ENCODE data around the gene KCNAB2.
A peak's percentile ranks its signal among the peaks of the same experiment; 100 is the strongest.

Gene KCNAB2

DNA sequence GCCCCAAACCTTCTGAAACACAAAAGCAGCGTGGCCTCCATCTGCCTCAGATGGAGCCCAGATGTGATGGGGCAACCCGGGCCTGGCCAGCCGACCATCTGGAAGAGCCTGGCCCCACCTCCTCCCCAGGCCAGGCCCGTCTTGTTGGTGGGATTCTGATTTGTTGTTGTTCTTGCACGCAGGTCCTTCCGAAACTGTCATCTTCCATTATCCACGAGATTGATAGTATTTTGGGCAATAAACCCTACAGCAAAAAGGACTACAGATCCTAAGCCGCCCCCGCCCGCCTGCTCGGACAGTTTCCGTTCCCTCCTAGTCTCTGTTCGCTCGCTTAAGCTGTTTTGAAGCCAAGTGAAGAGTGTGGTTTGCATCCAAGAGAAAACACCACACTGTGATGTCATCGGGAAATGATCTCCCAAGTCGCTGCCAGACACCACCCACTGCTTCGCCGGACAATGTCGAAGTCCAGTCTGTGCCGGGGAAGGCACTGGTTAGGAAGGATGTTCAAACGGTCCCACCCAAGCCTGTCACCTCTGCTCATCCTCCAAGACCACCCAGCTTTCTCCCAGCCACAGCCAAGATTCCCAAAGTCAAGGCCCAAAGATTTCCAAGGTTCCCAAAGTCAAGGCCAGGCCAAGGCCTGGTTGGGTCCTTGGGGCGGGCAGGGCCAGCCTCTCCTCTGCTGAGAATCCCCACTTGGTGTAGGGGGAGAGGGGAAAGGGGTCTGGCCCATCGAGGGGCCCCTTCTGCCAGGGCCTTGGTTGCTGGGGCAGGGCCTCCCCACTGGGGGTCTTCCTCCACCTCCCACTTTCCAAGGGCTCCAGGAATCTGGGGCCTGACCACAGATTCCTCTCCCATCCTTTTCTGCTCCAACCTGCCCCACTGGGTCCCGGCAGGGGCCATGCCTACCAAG is 52.9 kb downstream of the KCNAB2 start:
- no peak for DNase-seq

- no peak for DNase-seq
Observed at GRCh38 chr1:6099297-6099696, 53.6 kb downstream of the KCNAB2 start.

- no peak for DNase-seq
Observed at GRCh38 chr1:6099787-6100765, 54.4 kb downstream of the KCNAB2 start.

- DNase-seq, result no peak
Observed at GRCh38 chr1:6100861-6101783, 55.4 kb downstream of the KCNAB2 start.

DNA sequence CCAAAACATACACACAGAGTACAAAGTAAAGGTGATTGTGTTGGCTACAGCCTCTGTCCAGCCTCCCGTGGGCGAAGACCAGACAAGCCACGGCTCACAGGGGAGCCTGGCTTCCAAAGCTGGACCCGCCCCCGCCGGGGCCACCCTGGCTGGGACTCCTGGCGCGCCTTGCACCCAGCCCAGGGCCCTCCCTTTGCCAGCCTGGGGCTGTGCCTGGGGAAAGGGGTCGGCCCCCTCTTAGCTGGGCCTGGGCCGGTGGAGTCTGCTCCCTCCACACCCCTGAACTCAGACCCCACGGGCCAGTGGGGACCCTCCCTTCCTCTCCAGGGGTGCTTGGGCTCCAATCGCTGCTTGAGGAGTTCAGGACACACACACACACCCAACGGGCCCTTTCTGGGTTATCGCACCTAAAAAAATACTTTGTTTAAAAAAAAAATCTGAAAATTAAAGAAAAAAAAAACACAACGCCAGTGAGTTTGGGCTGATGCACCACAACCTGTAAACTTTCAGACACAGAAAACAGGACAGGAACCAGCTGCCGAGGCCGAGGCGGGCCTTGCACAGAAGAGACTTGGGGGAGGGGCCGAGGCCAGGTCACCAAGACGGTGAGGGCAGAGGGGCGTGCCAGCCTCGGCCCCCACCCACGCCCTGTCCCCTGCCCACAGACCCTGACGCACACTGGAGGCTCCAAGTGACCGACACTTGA is 56.3 kb downstream of the KCNAB2 start:
- no peak for DNase-seq

DNA sequence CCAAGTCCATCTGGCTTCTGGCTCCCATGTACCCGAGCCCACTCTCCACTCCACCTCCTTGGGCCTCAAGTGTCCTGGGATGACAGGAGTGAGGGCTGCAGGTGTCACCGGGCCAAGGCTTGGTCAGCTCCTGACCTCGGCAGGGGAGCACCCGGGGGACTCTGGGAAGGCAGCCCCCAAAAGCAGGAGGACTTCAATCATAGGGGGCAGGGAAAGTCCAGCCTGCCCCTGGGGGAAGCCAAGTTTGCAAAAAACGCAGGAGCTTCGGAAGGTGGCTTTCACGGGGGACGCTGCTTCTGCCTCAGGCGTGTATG is 56.8 kb downstream of the KCNAB2 start:
- DNase-seq, result no peak

- no peak for DNase-seq
Observed at GRCh38 chr1:6103111-6103853, 57.6 kb downstream of the KCNAB2 start.

DNA sequence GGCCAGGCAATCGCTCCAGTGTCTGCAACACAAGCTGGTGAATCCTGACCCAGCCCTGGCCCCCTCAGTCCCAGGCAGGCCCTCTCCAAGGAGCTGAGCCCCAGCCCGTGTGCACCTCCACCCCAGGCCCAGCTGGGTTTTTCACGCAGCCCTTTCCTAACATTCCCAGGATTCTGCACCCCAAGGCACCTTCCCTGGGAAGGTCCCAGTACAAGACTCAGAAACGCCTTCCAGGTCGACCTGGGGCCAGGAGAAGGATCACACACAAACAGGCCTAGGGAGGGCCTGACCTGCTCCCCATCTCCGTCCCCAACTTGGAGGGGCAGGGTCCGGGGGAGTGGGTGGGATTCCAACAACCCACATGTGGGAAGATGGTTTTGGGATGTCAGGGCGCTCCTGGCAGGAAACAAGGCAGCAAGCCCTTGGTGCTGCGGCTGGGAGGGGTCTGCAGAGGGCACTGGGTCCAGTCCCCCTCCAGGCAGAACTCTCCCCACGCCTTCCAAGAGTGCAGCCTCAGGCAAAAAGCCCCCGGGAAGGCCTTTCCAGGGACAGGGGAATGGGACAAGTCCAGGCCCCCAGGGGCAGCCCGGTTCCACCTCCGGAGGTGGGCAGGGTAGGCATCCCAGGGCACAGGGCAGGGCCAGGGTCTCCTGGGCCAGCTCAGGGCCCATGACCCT is 58.3 kb downstream of the KCNAB2 start:
- DNase-seq, result no peak

- no peak for DNase-seq
Observed at GRCh38 chr1:6104631-6105030, 58.9 kb downstream of the KCNAB2 start.

DNA sequence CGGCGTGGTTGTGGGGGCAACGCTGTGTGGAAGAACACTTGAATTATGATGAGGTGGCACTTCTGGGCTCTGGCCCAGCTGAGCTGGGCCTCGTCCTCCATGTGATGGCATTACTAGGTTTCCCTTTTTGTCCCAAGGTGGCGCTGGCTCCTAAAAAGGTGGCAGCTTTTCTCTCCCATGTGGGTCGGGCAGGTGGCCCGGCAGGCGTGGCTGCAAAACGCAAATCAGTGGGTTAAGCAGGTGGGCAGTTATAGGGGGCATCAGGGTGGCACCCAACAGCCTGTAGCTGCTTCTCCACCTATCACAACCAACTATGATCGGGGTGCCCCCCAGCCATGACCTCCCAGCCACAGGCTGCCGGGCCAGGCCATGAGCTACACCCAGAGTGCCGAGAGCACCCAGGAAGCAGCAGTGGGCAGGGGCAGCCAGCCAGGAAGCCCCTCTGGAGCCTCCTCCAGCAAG is 59.6 kb downstream of the KCNAB2 start:
- no peak for DNase-seq

DNA sequence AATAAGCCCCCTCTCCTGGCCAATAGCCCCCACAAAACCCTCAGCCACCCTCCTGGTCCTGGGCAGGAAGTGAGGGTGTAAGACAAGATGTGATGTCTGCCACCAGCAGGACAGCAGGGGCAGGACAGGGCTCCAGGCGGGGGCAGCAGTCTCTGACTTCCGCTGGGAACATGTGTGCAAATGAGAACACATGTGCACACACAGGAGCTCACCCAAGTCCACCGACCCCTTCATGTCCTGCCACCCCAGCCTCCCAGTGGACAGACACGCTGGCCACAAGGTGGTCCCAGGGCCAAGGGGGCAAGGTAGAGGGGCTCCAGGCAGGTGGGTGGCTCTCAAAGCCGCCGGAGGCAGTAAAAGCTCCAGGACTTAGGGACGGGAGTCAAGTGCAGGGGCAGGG is 60.1 kb downstream of the KCNAB2 start:
- DNase-seq, result no peak

DNA sequence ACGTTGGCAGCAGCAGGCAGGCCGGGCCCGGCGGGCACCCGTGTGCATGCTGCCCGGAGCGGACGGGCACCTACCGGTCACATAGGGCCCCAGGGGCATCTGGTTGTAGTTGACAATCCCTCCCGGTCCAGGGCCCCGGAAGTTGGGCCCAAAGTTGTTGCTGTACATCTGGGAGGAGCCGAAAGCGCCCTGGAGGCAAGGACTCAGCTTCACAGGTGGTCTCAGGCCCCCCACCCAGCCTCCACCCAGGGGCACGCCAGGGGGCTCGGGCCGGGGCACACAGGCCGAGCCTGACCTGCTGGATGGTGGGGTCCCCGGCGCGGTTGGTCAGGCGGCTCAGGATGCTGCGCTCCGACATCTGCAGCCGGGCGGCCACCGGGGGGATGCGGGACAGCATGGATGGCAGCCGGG is 60.6 kb downstream of the KCNAB2 start:
- no peak for DNase-seq

DNA sequence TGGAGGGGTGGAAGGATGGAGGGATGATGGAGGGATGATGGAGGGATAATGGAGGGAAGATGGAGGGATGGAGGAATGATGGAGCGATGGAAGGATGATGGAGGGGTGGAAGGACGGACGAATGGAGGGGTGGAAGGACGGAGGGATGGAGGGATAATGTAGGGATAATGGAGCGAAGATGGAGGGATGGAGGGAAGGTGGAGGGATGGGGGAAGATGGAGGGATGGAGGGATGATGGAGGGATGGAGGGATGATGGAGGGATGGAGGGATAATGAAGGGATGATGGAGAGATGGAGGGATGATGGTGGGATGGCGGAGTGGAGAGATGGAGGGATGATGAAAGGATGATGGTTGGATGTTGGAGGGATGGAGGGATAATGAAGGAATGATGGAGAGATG is 61.3 kb downstream of the KCNAB2 start:
- no peak for DNase-seq

GRCh38 chr1:6107409-6108356 is 62.0 kb downstream of the KCNAB2 start:
- DNase-seq, result no peak

GRCh38 chr1:6108476-6108875 is 62.8 kb downstream of the KCNAB2 start:
- DNase-seq, result no peak

GRCh38 chr1:6108937-6109614 is 63.4 kb downstream of the KCNAB2 start:
- peak; percentile 22 for DNase-seq

DNA sequence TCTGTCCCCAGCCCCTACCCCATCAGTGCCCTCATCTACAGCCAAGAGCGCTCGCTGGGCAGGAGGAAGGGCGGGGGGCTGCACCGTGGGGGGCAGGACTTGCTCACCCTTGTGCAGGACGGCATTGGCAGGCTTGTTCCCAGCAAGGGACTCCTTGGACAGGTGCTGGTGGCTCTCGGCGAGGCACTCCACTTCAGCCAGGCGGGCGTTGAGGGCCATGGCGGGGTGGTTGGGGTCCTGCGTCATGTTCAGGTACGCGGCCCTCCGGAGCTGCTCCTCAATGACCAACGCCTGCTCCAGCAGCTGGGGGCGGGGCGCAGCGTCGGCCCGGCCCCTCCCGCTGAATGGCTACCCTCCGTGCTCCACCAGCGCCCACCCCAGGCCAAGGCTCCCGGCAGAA is 64.0 kb downstream of the KCNAB2 start:
- DNase-seq, result no peak

DNA sequence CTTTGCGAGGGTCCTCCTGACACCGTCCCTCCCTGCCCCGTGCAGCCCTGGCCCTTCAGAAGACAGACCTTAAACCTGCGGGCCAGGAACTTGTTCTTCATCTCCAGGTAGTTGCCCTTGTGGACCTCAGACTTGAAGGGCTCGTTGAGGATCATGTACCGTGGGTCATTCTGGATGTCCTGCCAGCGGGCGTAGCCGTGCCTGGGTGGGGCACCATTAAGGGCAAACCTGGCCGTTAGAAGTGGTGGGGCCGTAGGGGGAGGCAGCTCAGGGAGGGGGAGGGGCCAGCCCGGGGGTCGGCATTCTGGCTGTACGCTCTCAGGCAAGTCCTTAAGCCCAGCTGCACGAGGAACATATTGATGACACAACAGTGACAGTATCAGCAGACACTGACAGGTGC is 64.6 kb downstream of the KCNAB2 start:
- no peak for DNase-seq

- DNase-seq, result no peak
Observed at GRCh38 chr1:6111571-6111970, 65.9 kb downstream of the KCNAB2 start.

Measured in central memory CD4-positive, alpha-beta T cell (primary cell).